Amniotic stem cell (primary cell): ENCODE results near the gene CYS1.
"Not testable (repeated sequence)": the region's sequence is repeated elsewhere in the genome, so short reads cannot be mapped to it uniquely, and the experiment has no call there.

Source experiments
- DNase-seq: peaks from one replicate; lab custom pipeline; 2025; lab: John Stamatoyannopoulos, UW

Gene CYS1

DNA sequence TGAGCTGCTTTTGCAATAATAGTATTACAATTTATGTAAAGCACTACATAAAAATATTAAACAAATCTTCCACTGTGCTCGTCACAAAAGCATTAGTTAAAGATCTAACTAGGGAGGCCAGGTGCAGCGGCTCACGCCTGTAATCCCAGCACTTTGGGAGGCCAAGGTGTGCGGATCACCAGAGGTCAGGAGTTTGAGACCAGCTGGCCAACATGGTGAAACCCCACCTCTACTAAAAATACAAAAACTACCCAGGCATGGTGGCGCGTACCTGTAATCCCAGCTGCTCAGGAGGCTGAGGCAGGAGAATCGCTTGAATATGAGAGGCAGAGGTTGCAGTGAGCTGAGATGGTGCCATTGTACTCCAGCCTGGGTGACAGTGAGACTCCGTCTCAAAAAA is 49.4 kb downstream of the CYS1 start:
- DNase-seq = not testable (repeated sequence)

DNA sequence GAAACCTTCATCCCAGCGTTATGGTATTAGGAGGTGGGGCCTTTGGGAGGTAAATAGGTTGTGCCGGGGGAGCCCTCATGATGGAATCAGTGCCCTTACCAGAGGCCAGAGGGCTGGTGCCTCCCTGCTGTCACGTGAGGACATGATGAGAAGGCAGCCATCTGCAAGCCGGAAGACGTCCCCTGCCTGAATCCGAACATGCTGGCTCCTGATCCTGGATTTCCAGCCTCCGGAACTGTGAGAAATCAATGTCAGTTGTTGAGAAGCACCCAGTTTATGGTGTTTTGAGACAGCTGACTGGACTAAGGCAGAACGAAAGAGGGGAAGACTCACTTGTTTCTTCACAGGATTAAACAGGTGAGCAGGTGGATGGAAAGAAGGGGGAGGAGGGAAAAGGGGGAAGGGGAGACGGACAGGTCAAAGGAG is 49.9 kb downstream of the CYS1 start:
- no peak for DNase-seq

DNA sequence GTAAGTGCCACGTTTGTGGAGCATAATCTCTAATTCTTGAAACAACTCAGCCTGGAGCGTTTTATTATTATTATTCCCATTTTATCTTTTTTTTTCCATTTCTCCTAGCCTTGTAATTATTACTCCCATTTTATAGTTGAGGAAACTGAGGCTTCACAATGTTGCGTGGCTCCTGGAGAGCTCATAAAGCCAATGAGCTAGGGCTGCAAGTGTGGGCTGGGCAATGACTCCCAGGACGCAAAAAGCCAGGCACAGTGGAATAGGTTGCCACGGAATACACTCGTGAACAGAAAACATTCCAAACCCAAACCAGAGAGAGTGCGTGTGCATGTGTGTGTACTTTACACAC is 50.4 kb downstream of the CYS1 start:
- no peak for DNase-seq

DNA sequence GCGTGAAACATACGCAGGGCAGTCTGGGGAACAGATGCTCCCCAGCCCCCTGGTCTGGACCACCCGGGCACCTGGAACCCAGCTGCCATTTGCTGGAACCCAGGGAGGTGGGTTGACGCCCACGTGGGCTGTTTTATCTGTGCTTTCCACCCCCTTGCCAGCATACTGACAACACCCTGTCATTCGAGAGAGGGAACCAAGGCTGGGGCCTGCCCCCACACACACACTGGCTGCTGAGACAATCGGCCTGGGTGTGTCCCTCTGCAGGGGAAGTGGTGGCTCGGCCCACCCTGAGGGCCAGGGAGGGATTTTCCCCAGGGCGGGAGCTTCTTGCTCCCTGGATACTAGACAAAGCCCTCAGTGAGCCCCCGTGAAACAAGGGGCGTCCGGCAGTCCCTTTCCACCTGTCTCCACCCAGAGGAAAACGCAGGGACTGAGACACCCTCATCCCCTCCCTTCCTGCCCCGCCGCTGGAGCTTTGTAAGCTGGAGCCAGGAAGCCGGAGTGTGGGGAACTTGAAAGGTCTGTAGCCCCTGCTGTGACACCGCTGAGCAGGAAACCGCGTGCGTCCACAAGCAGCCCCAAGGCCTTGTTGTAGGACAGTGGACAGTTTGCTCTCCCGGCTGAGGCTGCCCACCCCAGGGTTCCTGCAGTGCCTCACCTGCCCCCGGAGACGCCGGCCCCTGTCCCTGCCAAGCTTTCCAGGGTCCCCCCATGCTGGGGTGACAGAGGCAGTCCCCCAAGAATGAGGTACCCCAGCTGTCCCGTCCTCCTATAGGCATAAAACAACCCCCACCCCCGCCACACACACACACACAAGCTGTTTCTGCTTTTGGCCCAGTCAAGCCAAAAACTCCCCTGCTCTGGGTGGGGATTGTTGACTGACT is 51.0 kb downstream of the CYS1 start:
- DNase-seq = no peak

DNA sequence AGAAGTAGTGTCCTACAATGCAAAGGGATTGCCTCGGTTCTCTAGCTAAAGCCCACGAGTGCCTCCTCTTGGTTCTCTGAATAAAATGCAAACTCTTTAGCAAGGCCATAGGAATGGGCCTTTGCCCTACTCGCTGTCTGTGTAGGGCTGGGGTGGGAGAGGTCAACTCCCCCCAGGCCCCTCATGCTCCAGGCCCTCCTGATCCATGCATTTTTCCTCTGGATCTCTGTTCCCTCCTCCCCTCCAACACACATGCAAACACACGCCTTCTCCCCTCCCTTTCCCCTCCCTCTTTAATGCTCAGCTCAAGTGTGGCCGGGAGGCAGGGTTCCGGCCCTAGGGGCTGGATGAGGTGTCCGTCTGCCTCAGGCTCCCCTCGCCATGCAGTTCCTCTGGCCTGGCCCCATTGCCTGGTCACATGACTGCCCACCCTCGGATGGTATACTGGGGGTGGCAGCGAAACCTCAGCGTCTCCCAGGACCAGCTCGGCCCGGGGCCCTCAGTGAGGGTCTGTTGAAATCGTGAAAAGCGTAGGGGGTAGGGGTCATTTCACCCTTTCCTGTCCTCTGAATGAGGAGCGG is 51.7 kb downstream of the CYS1 start:
- DNase-seq = no peak

DNA sequence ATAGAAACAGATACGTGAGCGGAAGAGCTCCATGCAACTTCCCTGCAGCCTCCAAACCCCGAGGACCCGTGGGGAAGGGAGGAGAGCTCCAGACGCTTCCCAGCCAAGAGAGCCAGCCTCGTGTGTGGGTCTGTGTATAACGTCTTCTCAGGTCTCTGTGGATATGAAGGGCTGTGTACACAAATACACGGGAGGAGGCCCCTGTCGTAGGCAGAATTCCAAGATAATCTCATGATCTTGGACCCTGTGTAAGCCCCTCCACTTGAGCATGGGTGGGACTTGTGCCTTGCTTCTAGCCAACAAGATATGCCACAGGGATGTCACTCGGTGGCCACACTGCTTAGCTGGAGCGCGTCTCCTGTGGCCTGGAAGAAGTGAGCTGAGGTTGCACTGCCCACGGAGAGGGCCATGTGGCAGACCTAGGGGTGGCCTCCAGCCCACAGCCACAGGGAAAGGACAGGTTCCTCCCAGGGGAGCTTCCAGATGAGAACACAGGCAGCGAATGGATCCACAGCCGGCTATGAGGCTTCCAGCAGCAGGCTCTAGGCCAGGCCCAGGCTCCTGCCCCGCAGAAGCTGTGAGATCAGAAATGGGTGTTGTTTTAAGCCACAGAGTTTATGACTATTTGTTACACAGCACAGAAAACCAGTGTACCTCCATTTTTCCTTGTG is 52.4 kb downstream of the CYS1 start:
- no peak for DNase-seq

DNA sequence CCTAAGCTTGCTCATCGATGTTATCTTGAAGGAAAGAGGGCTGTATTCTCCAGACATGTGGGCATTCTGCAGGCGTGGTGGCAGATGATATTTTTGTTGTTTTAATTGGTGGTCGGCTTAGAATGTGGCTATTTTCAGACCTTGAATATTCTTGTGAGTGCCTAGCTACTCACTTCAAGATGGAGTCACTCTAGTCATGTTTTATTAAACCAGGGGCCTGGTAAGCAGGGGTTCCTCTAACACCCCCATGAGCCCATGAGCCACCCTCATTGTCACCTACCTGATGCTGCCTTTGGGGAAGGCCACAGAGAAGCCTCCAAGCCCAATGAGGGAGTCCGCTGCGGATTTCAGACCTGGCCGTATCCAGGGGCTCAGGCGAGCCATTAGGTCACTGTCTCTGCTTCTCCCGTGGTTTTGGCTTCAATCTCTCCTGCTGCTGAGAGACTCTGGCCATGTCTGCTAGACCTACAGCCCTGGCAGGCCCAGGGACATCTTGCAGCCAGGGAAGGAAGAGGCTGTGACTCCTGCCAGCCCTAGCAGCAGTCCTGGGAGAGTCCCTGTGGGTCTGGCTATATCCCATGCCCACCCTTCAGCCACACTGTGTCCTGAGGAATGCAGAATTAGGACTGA is 53.2 kb downstream of the CYS1 start:
- DNase-seq = no peak

DNA sequence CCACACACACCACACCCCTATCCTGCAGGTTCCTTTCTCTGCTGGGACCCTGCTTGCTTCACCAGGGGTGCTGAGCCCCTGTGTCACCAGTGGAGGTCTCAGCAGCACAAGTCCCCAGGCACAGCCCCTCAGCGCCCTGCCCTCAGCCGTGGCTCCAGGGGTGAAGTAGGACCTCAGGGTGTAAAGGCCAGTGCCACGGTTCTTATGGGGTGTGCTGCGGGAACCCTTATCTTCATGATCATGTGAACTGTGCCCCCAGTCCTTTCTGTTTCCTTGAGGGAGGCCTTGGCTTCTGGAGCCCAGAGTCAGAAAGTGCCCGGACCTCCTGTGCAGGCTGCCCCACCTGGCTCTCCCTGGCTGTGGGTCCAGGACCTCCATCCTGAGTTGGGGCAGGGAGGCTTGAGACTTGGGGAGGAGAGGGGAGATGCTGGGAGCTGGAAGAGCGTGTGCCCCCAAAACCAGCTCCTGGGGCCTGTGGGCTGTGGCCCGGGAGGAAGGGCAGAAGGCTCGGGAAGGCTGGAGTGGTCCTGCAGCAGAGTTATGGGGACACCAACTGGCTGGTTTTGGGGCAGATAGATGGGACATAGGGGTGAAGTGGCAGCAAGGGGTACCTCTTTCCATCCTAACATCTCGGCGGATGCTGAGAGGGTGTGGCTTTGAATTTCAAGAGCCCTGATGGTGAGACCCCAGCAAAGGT is 57.1 kb downstream of the CYS1 start:
- no peak for DNase-seq

DNA sequence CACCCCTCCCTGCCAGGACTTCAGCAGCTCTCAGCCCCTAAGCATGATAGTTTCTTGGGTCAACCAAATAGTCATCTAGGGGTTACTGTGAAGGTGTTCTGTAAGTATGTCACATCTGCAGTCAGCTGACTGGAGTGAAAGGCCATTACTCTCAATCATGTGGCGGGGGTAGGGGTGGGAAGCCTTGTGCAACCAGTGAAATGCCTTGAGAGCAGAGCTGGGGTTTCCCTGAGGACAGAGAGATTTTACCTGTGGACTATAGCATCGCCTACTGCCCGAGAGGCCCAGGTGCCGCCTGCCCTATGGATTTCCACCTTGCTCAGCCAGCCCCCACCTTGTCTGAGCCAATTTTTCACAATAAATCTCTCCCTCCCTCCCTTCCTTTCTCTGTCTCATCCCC is 57.8 kb downstream of the CYS1 start:
- no peak for DNase-seq

DNA sequence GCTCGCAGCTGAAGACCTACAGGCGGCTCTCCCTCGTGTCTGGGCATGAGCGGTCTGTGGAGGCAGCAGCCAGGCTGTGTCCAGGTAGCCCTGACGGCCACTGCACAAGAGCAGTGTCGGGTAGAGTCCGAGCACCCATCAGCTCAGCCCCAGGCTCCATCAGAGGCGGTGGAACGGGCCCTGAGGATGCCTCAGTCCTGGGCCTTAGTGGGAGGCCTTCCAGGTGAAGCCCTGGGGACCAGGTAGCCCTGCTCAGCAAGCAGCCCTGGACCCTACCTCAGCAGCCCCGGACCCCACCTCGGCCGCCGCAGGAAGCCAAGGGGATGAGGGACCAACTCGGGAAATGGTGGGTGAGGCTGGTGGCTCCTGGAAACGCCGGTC is 58.2 kb downstream of the CYS1 start:
- DNase-seq = no peak

DNA sequence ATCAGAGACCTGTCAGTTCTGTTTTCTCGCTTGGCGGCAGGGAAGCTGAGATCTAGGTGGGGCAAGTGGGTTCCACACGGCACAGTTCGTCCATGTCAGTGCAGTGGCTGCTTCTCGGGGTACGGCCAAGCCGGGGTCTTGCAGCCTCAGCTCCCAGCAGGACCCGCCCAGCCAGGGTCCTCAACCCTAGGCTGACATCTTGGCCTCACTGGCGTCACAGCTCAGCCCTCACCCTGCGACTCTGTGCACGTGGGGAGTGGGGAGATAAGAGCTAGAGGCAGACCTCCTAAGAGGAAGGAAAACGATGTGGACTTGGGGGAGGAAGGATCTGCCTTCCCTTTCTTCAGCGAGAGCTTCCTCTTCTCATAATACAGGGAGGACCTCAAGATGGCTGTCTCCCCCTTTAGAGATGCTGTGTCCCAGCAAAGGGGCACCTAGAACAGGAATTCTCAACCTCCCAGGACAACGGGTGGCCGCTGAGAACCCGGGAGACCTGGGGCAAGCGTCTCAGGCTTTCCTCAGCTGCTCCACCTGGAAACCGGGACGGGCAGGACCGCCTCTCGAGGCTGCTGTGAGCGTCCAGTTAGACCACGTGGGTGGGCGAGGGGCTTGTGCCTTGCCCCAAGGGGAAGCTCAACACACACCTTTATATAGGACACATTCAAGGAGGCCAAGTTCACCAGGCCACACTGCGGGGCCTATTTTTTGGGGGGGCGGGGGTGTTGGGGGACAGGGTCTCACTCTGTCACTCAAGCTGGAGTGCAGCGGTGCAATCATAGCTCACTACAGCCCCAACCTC is 60.4 kb downstream of the CYS1 start:
- DNase-seq = no peak

DNA sequence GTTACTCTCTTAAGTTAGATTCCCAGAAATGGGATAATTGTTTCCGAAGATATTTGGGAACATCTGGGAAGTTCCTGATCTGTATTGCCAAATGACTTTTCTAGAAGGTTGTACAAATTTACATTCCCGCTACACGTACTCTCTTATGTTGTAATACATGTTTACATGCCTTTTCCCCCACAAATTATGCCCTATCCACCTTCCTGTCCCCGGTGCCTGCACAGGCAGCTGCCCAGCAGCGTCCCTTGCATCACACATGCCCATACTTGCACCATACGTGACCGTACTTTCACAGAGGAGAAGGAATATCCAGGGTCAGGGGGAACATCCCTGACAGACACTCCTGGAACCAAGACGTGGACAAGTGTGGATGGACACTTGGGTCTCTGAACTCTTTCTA is 61.0 kb downstream of the CYS1 start:
- DNase-seq = no peak

DNA sequence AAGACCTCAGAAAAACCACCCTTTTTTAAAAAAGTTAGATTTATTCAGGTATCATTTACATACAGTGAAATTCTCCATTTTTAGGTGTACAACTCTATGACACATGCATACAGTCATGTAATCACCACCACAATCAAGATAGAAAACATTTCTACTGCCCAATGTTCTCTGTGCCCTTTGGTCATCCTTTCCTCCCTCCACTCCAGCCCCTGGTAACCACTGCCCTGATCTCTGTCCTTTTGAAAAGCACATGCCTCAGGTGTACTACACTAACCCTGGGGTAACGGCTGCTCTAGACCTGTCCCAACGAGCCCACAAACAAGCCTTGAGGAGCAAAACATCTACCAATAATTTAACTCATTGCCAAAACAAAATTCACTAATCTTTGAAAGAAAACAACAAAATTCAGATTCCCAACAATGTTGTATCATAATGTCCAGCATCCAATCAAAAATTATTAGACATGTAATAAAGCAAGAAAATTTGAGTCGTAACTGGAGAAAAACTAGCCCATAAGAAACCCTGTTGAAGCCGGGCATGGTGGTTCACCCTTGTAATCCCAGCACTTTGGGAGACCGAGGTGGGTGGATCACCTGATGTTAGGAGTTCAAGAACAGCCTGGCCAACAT is 62.8 kb downstream of the CYS1 start:
- DNase-seq = no peak

DNA sequence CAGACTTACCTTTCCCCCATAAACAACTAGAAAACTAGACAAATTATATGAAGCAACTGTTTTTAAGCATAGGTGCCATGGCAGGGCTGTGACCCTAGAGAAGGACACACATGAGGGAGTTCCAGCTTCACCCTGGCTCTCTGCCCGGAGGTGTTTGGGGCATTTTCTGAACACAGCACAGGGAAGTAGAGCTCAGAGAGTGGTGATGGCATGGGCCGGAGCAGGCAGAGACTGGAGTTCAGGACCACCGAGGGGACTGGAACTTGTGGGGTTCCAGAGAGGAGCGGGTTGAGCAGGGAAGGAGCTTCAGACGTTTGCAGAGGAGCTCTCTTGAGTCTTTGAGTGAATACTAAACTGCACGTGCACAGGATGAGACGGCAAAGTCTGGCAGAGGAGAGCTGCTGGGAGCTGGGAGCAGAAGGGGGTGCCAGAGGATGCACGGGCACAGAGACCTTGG is 63.4 kb downstream of the CYS1 start:
- no peak for DNase-seq

DNA sequence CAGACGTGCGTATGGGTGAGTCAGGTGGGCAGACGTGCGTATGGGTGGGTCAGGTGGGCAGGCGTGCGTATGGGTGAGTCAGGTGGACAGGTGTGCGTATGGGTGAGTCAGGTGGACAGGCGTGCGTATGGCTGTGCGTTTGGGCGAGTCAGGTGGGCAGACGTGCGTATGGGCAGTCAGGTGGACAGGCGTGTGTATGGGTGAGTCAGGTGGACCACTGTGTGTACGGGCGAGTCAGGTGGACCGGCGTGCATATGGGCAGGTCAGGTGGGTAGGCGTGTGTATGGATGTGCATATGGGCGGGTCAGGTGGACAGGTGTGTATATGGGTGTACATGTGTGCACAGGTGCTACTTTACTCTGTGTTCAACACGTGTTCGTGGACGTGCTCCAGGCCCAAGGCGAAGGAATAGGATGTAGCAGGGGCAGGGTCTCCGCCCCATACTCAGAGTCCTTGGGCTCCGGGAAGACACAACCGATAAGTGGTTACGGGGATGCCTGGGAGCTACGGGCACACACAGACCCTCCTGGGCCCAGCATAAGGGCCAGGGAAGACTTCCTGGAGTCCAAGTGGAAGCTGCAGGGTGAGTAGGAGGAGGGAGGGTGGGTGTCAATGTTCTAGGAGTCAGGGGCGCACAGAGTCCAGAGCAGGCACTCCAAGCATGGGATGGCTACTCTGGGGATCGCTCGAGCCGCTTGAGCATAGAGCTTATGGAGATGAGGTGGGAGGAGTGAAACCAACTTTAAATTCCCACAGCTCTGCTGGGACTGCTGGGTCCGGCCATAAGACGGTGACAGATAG is 64.0 kb downstream of the CYS1 start:
- no peak for DNase-seq

DNA sequence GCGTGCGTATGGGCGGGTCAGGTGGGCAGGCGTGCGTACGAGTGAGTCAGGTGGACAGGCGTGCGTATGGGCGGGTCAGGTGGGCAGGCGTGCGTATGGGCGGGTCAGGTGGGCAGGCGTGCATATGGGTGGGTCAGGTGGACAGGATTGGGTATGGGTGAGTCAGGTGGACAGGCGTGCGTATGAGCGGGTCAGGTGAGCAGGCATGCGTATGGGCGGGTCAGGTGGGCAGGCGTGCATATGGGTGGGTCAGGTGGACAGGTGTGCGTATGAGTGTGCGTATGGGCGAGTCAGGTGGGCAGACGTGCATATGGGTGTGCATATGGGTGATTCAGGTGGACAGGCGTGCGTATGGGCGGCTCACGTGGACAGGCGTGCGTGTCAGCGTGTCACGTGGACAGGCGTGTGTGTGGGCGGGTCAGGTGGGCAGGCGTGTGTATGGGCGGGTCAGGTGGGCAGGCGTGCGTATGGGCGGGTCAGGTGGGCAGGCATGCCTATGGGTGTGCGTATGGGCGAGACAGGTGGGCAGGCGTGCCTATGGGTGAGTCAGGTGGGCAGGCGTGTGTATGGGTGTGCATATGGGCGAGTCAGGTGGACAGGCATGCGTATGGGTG is 64.7 kb downstream of the CYS1 start:
- not testable (repeated sequence) for DNase-seq

DNA sequence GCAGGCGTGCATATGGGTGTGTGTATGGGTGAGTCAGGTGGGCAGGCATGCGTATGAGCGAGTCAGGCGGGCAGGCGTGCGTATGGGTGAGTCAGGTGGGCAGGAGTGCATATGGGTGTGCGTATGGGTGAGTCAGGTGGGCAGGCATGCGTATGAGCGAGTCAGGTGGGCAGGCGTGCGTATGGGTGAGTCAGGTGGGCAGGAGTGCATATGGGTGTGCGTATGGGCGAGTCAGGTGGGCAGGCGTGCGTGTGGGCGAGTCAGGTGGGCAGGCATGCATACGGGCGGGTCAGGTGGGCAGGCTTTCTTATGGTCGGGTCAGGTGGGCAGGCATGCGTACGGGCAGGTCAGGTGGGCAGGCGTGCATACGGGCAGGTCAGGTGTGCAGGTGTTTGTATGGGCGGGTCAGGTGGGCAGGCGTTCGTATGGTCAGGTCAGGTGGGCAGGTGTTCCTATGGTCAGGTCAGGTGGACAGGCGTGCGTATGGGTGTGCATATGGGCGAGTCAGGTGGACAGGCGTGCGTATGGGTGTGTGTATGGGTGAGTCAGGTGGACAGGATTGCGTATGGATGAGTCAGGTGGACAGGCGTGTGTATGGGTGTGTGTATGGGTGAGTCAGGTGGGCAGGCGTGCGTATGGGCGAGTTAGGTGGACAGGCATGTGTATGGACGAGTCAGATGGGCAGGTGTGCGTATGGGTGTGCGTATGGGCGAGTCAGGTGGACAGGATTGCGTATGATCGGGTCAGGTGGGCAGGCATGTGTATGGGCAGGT is 65.6 kb downstream of the CYS1 start:
- no peak for DNase-seq

DNA sequence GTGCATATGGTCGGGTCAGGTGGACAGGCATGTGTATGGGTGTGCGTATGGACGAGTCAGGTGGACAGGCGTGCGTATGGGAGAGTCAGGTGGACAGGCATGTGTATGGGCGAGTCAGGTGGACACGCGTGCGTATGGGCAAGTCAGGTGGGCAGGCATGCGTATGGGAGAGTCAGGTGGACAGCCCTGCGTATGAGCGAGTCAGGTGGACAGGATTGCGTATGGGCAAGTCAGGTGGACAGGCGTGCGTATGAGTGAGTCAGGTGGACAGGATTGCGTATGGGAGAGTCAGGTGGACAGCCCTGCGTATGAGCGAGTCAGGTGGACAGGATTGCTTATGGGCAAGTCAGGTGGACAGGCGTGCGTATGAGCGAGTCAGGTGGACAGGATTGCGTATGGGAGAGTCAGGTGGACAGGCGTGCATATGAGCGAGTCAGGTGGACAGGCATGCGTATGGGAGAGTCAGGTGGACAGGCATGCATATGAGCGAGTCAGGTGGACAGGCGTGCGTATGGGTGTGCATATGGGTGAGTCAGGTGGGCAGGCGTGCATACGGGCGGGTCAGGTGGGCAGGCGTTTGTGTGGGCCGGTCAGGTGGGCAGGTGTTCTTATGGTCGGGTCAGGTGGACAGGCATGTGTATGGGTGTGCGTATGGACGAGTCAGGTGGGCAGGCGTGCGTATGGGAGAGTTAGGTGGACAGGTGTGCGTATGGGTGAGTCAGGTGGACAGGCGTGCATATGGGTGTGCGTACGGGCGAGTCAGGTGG is 66.4 kb downstream of the CYS1 start:
- DNase-seq = not testable (repeated sequence)
